H1 (cell line): Measurements from ENCODE around the gene MDM4. TPM values are rescaled to one million over a fixed set of nuclear protein-coding genes. Genes with fewer than 3 reads are reported as not detected.

Experiments used
- E2F6 ChIP-seq: IDR thresholded peaks from 2 replicates; pipeline ENCODE4 v1.6.1; 2012; ENCODE audit warnings: inconsistent platforms
- EZH2 ChIP-seq: fragments of 200-600 bp; sonication (generic); IDR thresholded peaks from 2 replicates; pipeline ENCODE4 v1.7.1; 2012; ENCODE audit warnings: low read depth, mild to moderate bottlenecking, moderate library complexity, low read length, inconsistent platforms; ENCODE audit not compliant: severe bottlenecking
- TCF12 ChIP-seq: IDR thresholded peaks from 2 replicates; pipeline ENCODE4 v1.6.1; 2011; ENCODE audit warnings: low read depth, mild to moderate bottlenecking, low read length
- polyA plus RNA-seq, 7 experiments: library from polyadenylated mRNA; depleted of rRNA in 3 of 7; stranded (reverse) in 5 of 7; unstranded in 2 of 7; fragments of >200 nt in 5 of 7; fragments of 200-250 nt in 2 of 7; gene quantifications; 1 replicate in 5 of 7; 2 replicates in 1 of 7; 4 replicates in 1 of 7; pipeline versions ENCODE4 v1.2.1 to v1.2.3, GENCODE V29; 2011 to 2013; ENCODE audit warnings: missing spikeins in 2 of 7, mixed read lengths in 2 of 7
- total RNA-seq: library from RNA; stranded (reverse); fragmentation: NEBNext Ultra II Directional; extraction: Animal tissue kit (Norgen Biotek cat#: 25700); gene quantifications from 2 replicates; pipeline ENCODE4 v1.2.1, GENCODE V29; 2021

Gene MDM4
- total and polyA plus RNA-seq, 2 of the 8 experiments (the other 6 are each of a cell fraction or from before 2014, with no cell fraction given) = 10.8 to 84.9 TPM

- no peak for TF ChIP-seq EZH2
- TF ChIP-seq TCF12 = no peak
- no peak for TF ChIP-seq E2F6
Measured at GRCh38 chr1:204493145-204493983, 22.8 kb upstream of the MDM4 start (continued).
